ENCODE measurements around the gene XAF1.
"Not testable (repeated sequence)": the region's sequence is repeated elsewhere in the genome, so short reads cannot be mapped to it uniquely, and the experiment has no call there.

Gene XAF1

DNA sequence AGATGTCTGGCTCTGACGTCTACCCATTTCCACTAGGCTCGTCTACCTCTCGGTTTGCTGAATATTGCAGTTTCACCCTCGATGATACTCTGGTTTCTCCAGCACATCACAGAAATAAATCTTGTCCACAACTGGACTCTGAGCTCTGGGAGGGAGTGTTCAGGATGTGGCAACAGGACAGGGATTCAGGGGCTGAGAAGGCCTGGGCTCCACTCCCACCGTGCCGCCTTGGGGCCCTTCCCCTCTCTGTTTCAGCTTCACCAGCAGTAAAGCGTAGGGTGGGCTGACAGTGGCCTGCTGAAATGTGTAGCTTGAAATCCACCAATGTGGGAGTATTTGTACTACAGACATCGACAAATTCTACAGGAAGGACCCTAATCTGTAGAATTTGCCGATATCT lies 55.7 kb downstream of the XAF1 start:
- DNase-seq, result no peak

DNA sequence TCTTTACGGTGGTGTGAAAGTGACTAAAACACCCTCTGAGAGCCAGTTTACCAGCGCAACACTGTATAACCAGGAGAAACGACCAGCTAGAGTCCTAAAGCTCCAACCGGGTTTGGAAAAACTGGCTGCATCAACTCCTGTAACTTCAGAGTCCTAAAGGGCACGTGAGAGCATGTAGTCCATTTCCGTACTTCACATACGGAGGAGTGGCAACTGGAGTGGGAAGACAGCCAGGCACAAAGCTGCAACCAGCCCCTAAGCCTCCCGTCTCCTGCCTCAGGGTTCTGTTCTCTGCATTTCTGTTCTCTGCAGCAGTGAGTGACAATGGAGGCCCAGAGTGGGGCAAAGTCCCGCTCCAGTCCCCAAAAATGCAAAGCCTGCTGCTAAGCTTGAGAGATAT lies 56.4 kb downstream of the XAF1 start:
- DNase-seq, result no peak

DNA sequence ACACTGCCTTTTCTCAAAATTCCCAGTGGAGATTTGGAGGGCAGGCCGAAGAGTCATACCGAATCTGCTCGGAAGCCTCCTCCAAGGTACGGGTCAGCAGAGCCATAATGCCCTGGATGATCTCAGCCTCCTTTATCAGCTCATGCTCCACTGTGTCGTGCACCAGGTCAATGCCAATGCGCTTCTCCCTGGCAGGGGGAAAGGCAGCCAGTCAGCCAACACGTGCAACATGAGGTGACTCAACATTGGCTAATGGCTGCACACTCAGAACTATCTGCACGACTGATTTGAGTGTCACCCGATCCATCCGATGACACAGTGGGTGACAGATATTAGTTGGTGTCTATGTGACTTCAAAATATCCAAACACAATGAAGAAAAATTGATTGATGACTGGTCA lies 59.9 kb downstream of the XAF1 start:
- DNase-seq, result no peak

DNA sequence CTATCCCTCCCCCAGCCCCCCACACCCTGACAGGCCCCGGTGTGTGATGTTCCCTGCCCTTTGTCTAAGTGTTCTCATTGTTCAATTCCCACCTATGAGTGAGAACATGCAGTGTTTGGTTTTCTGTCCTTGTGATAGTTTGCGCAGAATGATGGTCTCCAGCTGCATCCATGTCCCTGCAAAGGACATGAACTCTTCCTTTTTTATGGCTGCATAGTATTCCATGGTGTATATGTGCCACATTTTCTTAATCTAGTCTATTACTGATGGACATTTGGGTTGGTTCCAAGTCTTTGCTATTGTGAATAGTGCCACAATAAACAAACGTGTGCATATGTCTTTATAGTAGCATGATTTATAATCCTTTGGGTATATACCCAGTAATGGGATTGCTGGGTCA lies 60.5 kb downstream of the XAF1 start:
- DNase-seq, result not testable (repeated sequence)

DNA sequence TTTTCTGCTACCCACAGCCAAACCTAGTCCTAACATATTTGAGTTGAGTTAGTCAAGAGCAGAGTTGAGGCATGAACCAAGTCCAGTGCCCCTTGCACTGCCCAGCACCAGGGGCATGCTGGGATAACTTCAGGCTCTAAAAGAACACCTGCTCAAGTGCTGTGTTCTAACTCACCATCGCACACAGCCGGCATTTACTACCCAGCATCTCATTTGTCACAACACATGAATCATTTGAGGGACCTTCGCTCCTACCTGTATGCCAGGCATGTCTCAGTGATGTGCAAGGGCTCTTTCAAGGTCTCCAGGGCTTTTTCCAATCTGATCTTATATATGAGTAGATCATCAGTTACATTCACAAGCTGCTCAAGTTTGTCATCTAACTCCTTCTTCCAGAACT lies 63.1 kb downstream of the XAF1 start:
- DNase-seq, result no peak

DNA sequence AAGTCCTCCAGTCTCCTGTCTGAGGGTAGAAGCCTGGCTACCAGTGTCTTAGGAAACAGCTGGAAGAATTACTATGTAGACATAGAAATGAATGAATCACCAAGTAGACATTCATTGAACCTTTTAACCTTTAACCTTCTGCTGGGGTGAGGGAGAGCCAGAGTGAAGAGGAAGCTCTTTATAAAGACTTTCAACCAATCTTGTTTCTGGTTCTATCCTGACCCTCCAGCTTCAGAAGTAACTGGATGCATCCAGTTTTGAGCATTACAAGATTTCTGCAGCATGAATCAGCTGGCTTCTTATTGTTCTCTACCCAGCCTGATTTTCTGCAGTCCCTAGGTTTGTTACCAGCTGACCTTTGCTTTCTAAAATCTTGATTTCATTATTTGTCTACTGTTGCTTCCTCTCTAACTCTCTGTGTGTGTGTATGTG lies 67.2 kb downstream of the XAF1 start:
- peak; percentile 40 for DNase-seq
